GM12872 (cell line): ENCODE data around the gene ZNF99.

Experiments
- CTCF ChIP-seq: IDR thresholded peaks from 3 replicates; pipeline ENCODE4 v1.5.1; 2011; ENCODE audit warnings: low read depth, mild to moderate bottlenecking, low read length, moderate library complexity; ENCODE audit not compliant: insufficient read depth

The ZNF99 gene

GRCh38 chr19:22735911-22736645 lies 47.9 kb downstream of the ZNF99 start:
- no peak for TF ChIP-seq CTCF

GRCh38 chr19:22733691-22734090 lies 50.3 kb downstream of the ZNF99 start:
- TF ChIP-seq CTCF, result no peak

- TF ChIP-seq CTCF, result no peak
These were observed 75.0 kb downstream of the ZNF99 start for GRCh38 chr19:22708983-22709382.
